ACC112 (cell line): ENCODE data around the gene DGLUCY.
"Not testable (repeated sequence)": the region's sequence is repeated elsewhere in the genome, so short reads cannot be mapped to it uniquely, and the experiment has no call there.

ENCODE experiments used
- H2AFZ ChIP-seq: fragments of 200-600 bp; sonication (generic); one replicate; pipeline ENCODE4 v1.6.0; 2017; ENCODE audit warnings: antibody characterized with exemption, low read length; ENCODE audit not compliant: unreplicated experiment
- H3K27ac ChIP-seq: fragments of 200-600 bp; sonication (generic); 2 replicates; pipeline ENCODE4 v1.5.1; 2014; ENCODE audit warnings: low read depth, mild to moderate bottlenecking, antibody characterized with exemption, low read length, moderate library complexity
- H3K27me3 ChIP-seq: fragments of 200-600 bp; sonication (generic); 2 replicates; pipeline ENCODE4 v1.6.1; 2014; ENCODE audit warnings: mild to moderate bottlenecking, antibody characterized with exemption, low read length, moderate library complexity, mixed read lengths; ENCODE audit not compliant: insufficient read depth
- H3K36me3 ChIP-seq: fragments of 200-600 bp; sonication (generic); 2 replicates; pipeline ENCODE4 v1.6.1; 2016; ENCODE audit warnings: mild to moderate bottlenecking, antibody characterized with exemption, low read length, moderate library complexity, mixed read lengths; ENCODE audit not compliant: insufficient read depth
- H3K4me1 ChIP-seq: fragments of 200-600 bp; sonication (generic); one replicate; pipeline ENCODE4 v1.6.1; 2016; ENCODE audit warnings: low read length, mixed read lengths; ENCODE audit not compliant: insufficient read depth, unreplicated experiment, control insufficient read depth
- H3K4me3 ChIP-seq: fragments of 200-600 bp; sonication (generic); 2 replicates; pipeline ENCODE4 v1.5.1; 2014; ENCODE audit warnings: mild to moderate bottlenecking, low read depth, low read length
- H3K79me2 ChIP-seq: fragments of 200-600 bp; sonication (generic); one replicate; pipeline ENCODE4 v1.6.0; 2016; ENCODE audit warnings: low read length; ENCODE audit not compliant: control insufficient read depth, unreplicated experiment, insufficient read depth

DGLUCY gene

DNA sequence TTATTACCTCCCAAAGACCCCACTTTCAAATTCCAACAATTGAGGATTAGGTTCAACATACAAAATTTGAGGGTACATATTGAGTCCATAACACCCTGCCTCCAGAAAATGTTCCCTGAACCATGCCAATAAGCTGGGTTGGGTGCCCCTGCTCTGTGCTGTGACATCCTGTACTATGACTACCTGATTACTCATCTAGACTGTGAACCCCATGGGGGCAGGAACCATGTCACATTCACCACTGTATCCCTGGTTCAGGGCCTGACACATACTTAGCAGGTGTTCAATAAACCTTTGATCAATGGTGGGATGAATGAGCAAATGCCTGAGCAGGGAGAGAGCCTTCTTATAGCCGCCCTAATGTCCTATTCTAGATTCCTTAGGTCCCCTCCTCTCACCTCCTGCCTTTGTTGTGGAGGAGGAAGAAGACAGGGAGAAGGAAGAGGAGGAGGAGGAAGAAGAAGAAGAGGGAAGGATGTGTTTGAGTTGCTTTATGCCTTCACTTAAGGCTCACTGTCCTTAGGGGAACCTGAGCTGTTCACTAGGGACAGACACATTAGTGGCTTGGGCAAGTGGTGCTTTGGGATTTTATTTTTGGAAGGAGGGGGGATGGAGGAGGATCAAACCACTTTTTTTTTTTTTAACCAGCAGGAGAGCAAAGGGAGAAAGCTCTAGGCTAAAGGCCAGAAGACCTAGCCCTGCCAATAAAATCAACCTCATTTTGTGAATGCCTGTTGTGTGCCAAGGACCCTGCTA is 109.3 kb downstream of the DGLUCY start:
- no peak overlapping the region for H2AFZ ChIP-seq
- no peak overlapping the region for H3K4me3 ChIP-seq
- H3K79me2 ChIP-seq, result no peaks in the 10 kb centered on the region
- 0 out of 2 replicates have a peak overlapping the region, but pooled peaks have one; percentile 16 for H3K27ac ChIP-seq
- H3K36me3 ChIP-seq, result peaks cover 17% of the 10 kb centered on the region; the same call in 1 of the 2 replicates
- H3K4me1 ChIP-seq, result peaks cover 20% of the 10 kb centered on the region
- H3K27me3 ChIP-seq, result no peaks in the 10 kb centered on the region

DNA sequence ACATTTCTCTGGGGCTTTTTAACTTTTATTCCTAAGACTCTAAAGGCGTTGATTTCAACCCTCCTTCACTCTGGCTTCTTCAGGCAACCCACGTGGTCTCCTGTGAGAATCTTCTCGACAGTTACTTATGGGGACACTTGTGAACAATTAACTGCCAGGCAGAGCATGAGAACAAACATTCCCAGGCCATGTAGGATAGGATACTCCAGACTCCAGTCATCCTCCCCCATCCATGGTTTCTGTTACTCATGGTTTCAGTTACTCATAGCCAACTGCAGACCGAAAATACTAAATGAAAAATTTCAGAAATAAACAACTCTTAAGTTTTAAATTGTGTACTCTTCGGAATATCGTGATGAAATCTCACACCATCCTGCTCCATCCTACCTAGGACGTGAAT is 111.2 kb downstream of the DGLUCY start:
- H3K79me2 ChIP-seq, result no peaks in the 10 kb centered on the region
- no peak overlapping the region for H2AFZ ChIP-seq
- H3K27ac ChIP-seq, result no peak overlapping the region
- H3K4me1 ChIP-seq, result peaks cover 38% of the 10 kb centered on the region
- peaks cover 16% of the 10 kb centered on the region; the same call in 1 of the 2 replicates for H3K36me3 ChIP-seq
- no peak overlapping the region for H3K4me3 ChIP-seq
- no peaks in the 10 kb centered on the region for H3K27me3 ChIP-seq

DNA sequence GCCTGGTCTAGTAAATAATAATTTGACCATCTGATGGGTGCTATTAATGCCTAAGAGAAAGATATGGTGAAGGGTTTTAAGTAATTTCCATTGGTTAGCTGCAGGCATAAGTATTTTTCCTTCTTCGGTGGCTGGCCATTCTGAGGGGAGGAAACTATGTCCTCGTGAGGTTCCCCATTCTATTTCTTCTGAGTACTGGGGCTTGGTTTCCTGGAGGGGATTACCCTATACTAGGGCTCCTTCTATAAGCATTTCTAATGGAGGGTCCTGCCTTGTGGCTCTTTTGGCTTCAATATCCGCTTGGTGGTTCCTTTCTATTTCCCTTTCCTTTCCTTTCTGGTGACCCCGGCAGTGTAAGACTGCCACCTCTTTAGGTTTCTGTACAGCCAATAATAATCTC is 112.5 kb downstream of the DGLUCY start:
- not testable (repeated sequence) for H3K27ac ChIP-seq, H2AFZ ChIP-seq, H3K27me3 ChIP-seq, H3K79me2 ChIP-seq, H3K4me3 ChIP-seq
- peaks cover 12% of the 10 kb centered on the region; the same call in 1 of the 2 replicates for H3K36me3 ChIP-seq
- H3K4me1 ChIP-seq, result peaks cover 41% of the 10 kb centered on the region

DNA sequence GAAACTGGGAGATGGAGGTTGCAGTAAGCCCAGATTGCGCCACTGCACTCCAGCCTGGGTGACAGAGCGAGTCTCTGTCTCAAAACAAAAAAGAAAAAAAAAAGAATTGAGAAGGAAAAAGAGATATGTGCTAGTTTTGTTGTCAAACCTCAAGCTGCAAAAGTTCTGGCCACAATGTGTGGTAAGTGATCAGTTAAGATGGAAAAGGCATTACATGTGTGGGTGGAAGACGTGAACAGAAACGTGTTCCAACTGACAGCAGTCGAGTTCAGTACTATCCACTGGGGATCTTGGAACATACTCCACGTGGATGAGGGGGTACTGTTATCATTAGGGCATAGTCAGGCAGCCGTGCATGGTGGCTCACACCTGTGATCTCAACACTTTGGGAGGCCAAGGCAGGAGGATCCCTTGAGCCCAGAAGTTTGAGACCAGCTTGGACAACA is 113.3 kb downstream of the DGLUCY start:
- H2AFZ ChIP-seq, result no peak overlapping the region
- no peaks in the 10 kb centered on the region for H3K27me3 ChIP-seq
- H3K36me3 ChIP-seq, result peaks cover 12% of the 10 kb centered on the region; the same call in 1 of the 2 replicates
- no peak overlapping the region for H3K27ac ChIP-seq
- no peak overlapping the region for H3K4me3 ChIP-seq
- H3K79me2 ChIP-seq, result no peaks in the 10 kb centered on the region
- peaks cover 41% of the 10 kb centered on the region for H3K4me1 ChIP-seq

DNA sequence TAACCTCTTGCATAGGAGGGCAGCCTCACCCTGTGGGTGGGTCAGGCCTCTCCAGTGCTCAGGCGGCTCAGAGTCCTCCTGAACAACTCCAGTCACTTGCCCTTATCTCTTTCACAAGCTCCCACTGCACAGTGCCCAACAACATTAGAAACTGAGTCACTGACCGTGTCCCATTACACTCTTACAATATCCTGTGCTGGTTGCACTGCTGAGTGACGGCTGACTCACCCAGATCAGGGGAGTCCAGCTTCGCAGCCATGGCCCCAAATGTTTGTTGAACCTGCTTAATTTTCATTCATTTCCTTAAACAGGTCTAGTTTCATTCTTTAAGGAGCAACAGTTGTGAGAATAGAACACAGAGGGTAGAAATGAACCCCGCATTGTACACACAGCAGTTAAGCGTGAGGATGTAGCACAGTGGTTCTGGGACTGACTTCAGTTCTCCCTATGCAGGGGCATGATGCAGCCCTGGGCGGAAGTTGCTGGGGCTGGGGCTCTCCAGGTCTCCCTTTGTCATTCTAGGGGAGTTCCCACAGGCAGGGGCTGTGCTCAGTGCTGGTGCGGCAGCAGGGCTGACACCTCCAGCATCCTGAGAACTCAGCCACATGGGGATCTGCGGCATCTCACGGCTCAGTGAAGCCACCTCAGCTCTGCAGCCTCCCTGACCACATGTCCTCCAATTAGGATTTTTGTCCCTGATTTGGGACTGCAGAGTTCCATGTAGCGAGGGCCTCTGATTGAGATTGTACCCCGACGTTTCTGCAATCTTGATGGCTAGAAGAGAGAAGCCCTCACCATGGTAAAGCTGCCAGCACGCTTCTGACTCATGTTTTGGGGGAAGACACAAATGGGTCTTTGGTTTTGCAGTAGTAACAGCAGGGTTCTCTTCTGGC is 114.5 kb downstream of the DGLUCY start:
- Histone ChIP-seq H2AFZ (no peak overlapping the region), H3K27me3 (no peaks in the 10 kb centered on the region), H3K27ac (peak overlapping the region; percentile 37; the same call in 1 of the 2 replicates), H3K79me2 (no peaks in the 10 kb centered on the region), H3K4me1 (peaks cover 33% of the 10 kb centered on the region), H3K36me3 (peaks cover 9% of the 10 kb centered on the region; the same call in 1 of the 2 replicates), H3K4me3 (no peak overlapping the region)

DNA sequence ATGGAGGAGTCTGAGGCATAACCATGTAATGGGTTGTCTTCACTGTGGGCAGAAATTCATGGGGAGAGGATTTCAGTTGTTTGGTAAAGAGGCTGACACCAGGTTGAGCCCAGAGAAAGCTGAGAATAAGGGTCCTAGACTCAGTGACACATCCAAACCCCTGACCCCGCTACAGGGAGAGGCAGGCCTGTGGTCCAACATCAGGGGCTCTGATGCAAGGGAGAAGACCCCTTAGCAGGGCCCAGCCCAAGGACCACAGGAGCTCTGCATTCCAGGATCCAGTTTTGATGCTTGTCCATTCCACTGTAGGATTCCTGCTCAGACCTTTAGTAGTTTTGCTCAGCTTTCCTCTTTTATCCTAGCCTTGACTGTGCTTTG is 115.1 kb downstream of the DGLUCY start:
- H3K4me1 ChIP-seq, result peaks cover 32% of the 10 kb centered on the region
- no peak overlapping the region; the same call in 1 of the 2 replicates for H3K27ac ChIP-seq
- peaks cover 9% of the 10 kb centered on the region; the same call in 1 of the 2 replicates for H3K36me3 ChIP-seq
- no peak overlapping the region for H2AFZ ChIP-seq
- H3K4me3 ChIP-seq, result no peak overlapping the region
- no peaks in the 10 kb centered on the region for H3K79me2 ChIP-seq
- H3K27me3 ChIP-seq, result no peaks in the 10 kb centered on the region

DNA sequence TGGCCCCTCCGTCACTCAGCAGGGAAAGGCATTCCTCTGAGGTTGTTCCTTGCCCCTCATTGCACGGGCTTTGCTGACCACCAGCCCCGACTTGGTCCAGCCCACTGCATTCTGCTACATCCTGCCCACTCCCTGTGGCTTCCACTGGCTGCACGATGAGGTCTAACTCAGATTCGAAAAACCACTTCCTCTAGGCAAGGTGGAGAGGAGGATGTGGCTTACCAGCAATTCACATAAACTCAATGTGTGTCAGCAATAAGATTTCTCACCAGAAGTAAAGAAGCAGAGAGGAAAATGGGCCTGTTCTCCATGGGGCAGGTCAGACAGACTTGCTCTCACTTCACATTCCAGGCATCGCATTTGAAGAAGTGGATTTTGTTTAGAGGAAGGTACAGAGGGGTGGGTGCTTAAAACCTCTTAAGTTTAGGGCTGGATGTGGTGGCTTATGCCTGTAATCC is 115.9 kb downstream of the DGLUCY start:
- no peak overlapping the region for H3K4me3 ChIP-seq
- H3K79me2 ChIP-seq, result no peaks in the 10 kb centered on the region
- H3K27me3 ChIP-seq, result no peaks in the 10 kb centered on the region
- no peak overlapping the region for H3K27ac ChIP-seq
- H3K4me1 ChIP-seq, result peaks cover 32% of the 10 kb centered on the region
- H2AFZ ChIP-seq, result no peak overlapping the region
- peaks cover 9% of the 10 kb centered on the region; the same call in 1 of the 2 replicates for H3K36me3 ChIP-seq

DNA sequence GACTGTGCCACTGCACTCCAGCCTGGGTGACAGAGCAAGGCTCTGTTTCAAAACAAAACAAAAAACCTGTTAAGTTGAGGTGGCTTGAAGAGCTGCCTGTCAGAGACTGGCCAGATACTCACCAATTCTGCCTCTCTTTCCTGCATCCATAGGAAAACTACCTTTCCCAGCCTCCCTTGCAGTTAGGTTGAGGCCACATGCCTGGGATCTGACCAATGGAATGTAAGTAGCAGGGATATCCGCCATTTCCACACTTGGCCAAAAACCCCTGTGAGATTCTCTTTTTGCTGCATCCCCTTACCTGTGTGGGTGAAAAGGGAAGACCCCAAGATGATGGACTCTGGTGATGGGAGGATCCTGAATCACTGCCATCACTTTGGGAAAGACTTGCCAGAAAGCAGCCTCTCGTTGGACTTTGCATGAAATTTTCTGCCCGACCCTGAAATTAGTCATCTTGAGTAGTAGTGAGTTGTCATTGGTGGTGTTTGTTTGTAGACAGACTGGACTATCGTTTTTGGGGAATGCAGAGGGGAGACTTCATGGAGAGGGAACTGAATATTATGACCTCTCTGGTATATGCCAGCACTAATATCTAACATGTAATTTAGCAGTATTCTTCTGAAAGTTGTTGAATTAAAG is 116.6 kb downstream of the DGLUCY start:
- peaks cover 32% of the 10 kb centered on the region for H3K4me1 ChIP-seq
- no peak overlapping the region for H2AFZ ChIP-seq
- H3K27ac ChIP-seq, result no peak overlapping the region
- peak overlapping the region; percentile 43; the same call in 1 of the 2 replicates for H3K4me3 ChIP-seq
- no peaks in the 10 kb centered on the region for H3K79me2 ChIP-seq
- peaks cover 4% of the 10 kb centered on the region; the same call in 1 of the 2 replicates for H3K36me3 ChIP-seq
- no peaks in the 10 kb centered on the region for H3K27me3 ChIP-seq

DNA sequence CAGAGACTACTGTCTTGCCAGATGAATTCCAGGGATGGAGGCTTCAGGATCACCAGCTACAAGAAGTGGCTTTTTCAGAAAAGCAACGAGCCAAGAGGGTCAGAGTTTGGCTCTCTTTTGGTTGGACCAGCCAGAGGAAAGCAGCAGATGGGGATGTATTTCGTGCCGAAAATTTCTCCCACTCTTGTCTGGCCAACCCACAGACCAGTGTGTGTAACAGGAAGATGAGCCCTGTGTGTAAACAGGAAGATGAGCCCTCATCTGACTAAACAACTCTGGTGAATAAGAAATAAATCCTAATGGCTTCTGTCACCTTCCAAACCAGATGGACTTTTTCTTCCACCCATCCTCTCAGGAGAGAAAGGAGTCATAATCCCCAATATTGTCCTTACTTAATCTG is 117.6 kb downstream of the DGLUCY start:
- H3K4me1 ChIP-seq, result peaks cover 32% of the 10 kb centered on the region

DNA sequence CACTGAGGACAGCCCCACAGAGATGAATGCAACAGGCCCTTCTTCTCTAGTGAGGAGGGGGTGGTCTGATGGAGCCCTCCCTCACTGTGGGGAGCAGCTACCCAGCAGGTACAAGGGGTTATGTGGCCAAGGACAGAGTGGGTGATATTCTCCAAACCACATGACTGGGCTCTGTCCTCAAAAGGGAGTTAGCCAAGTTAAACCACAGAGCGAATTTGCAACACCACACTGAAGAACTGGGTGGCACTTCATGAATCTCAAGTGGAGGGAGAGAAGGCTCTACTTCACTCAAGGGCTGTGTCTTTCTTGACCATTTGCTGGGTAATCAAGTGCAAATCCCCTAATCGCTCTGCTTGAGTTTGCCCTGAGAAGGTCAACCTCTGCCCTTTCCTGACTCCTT is 118.2 kb downstream of the DGLUCY start:
- Histone ChIP-seq H3K36me3 (peaks cover 4% of the 10 kb centered on the region; the same call in 1 of the 2 replicates), H3K27ac (no peak overlapping the region), H3K4me3 (no peak overlapping the region), H3K27me3 (no peaks in the 10 kb centered on the region), H3K79me2 (no peaks in the 10 kb centered on the region), H3K4me1 (peaks cover 34% of the 10 kb centered on the region), H2AFZ (no peak overlapping the region)

More for the DNA sequence above, 117.6 kb downstream of the DGLUCY start:
- H3K27me3 ChIP-seq, result no peaks in the 10 kb centered on the region
- peaks cover 4% of the 10 kb centered on the region; the same call in 1 of the 2 replicates for H3K36me3 ChIP-seq
- no peak overlapping the region for H3K27ac ChIP-seq
- H2AFZ ChIP-seq, result no peak overlapping the region
- H3K4me3 ChIP-seq, result no peak overlapping the region
- no peaks in the 10 kb centered on the region for H3K79me2 ChIP-seq
